CD4-positive, alpha-beta T cell (primary cell): Measurements from ENCODE around the gene THEMIS. TPM values are rescaled to one million over a fixed set of nuclear protein-coding genes. Genes with fewer than 3 reads are reported as not detected.

Experiments used
- ATAC-seq: fragments of 200-7000 bp; cut with Tn5 transposase; one replicate; pipeline ENCODE4 v1.10.0; 2022; ENCODE audit warnings: mild to moderate bottlenecking; ENCODE audit not compliant: poor library complexity
- CTCF ChIA-PET: fragments of 350-600 bp; sonication (Branson Sonifier 250); formaldehyde crosslinking; loops from one replicate; lab custom pipeline; 2021; ENCODE audit warnings: antibody characterized with exemption, inconsistent platforms; lab: Charles Lee
- POLR2A ChIA-PET: fragments of 350-600 bp; sonication (Branson Sonifier 250); formaldehyde crosslinking; loops from one replicate; lab custom pipeline; 2021; ENCODE audit warnings: antibody characterized with exemption, inconsistent platforms; lab: Charles Lee
- DNase-seq, 14 experiments: peaks; one replicate each; pipeline ENCODE4 v3.0.0-alpha.2; 2013 to 2020; ENCODE audit warnings: mixed read lengths in 2 of 14
- H3K27ac ChIP-seq, 2 donors: one replicate each; pipeline versions ENCODE4 v1.5.1 to v1.7.0; 2013; ENCODE audit warnings: low read length in 2 of 2, low read depth in 1 of 2, mild to moderate bottlenecking in 1 of 2
- H3K27me3 ChIP-seq, 2 experiments: 1 replicate in 1 of 2; 2 replicates in 1 of 2; pipeline versions ENCODE4 v1.6.1 to v1.7.0; 2013; ENCODE audit warnings: low read length in 2 of 2, control low read depth in 1 of 2, mild to moderate bottlenecking in 1 of 2, moderate library complexity in 1 of 2; ENCODE audit not compliant: insufficient read depth in 2 of 2, control insufficient read depth in 1 of 2
- H3K36me3 ChIP-seq: one replicate; pipeline ENCODE4 v1.6.1; 2013; ENCODE audit warnings: low read length, control low read depth; ENCODE audit not compliant: insufficient read depth
- H3K4me1 ChIP-seq: one replicate; pipeline ENCODE4 v1.6.1; 2013; ENCODE audit warnings: low read length, control low read depth; ENCODE audit not compliant: insufficient read depth
- H3K4me3 ChIP-seq: one replicate; pipeline ENCODE4 v1.5.1; 2013; ENCODE audit warnings: mild to moderate bottlenecking, low read length, moderate library complexity
- H3K9me3 ChIP-seq, 2 experiments: 1 replicate in 1 of 2; 2 replicates in 1 of 2; pipeline versions ENCODE4 v1.6.1 to v1.7.0; 2013; ENCODE audit warnings: low read length in 2 of 2, mild to moderate bottlenecking in 2 of 2, control low read depth in 1 of 2, moderate library complexity in 1 of 2; ENCODE audit not compliant: control insufficient read depth in 1 of 2, insufficient read depth in 1 of 2
- H3K27ac Mint-ChIP-seq: one replicate; pipeline ENCODE4 v1.8.0; 2020; ENCODE audit warnings: mixed read lengths
- H3K27me3 Mint-ChIP-seq: one replicate; pipeline ENCODE4 v1.8.0; 2021; ENCODE audit warnings: mixed read lengths
- H3K36me3 Mint-ChIP-seq: one replicate; pipeline ENCODE4 v1.8.0; 2021; ENCODE audit warnings: low read depth, mixed read lengths
- H3K4me1 Mint-ChIP-seq: one replicate; pipeline ENCODE4 v1.8.0; 2021; ENCODE audit warnings: low read depth, mixed read lengths
- H3K4me3 Mint-ChIP-seq: one replicate; pipeline ENCODE4 v1.8.0; 2020; ENCODE audit warnings: mild to moderate bottlenecking, mixed read lengths
- H3K9me3 Mint-ChIP-seq: one replicate; pipeline ENCODE4 v1.8.0; 2020; ENCODE audit warnings: mixed read lengths
- intact Hi-C, 2 experiments: fragments of 100-400 bp; cut with DNase I in 1 of 2; cut with micrococcal nuclease in 1 of 2; formaldehyde crosslinking; loops; one replicate each; pipeline versions ENCODE4 v1.15.1 to v1.9.0; 2023 to 2025; cut with DNase I, micrococcal nuclease
- total RNA-seq, 174 experiments: library from RNA in 2 of 174; stranded (reverse) in 2 of 174; gene quantifications; one replicate each; pipeline ENCODE4 v1.2.3 and lab custom pipeline; 2021 to 2026
- TF ChIP-seq, protein P1 (sequence below): fragments of 200-600 bp; IDR thresholded peaks from one replicate; pipeline ENCODE4 v1.8.0; 2022; ENCODE audit warnings: antibody characterized with exemption, mild to moderate bottlenecking

Gene THEMIS
- total RNA-seq, 2 experiments from 2014 or later: 25.0 to 25.3 TPM

DNA sequence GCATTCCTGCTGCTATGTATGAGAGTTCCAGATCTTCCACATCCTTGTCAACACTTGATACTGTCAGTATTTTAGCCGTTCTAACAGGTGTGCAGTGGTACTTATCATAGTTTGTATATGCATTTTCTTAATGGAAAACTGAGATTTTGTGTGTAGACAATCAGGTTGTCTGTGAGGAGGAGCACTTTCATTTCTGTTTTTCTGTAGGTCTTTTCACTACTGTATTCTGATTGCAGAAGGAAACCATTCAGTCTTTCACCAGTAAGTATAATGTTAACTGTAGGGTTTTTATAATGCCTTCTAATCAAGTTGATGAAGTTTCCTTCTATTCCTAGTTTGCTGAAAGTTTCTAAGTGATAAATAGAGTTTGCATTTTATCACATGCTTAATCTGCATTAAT is 216.4 kb downstream of the THEMIS start:
- no peak overlapping the region for H3K27ac Mint-ChIP-seq
- ATAC-seq (no peak), DNase-seq (no peak)
- no peaks in the 10 kb centered on the region for H3K36me3 ChIP-seq
- H3K4me1 ChIP-seq: no peaks in the 10 kb centered on the region
- no peak overlapping the region for H3K27ac ChIP-seq
- no peak overlapping the region for H3K4me3 Mint-ChIP-seq
- intact Hi-C loops: no loop called here
- H3K36me3 Mint-ChIP-seq: peaks cover 46% of the 10 kb centered on the region
- H3K4me3 ChIP-seq: no peak overlapping the region
- H3K27me3 Mint-ChIP-seq: no peaks in the 10 kb centered on the region
- POLR2A ChIA-PET: no interaction called here
- H3K4me1 Mint-ChIP-seq: no peaks in the 10 kb centered on the region
- H3K9me3 ChIP-seq: peaks cover 3 to 17% of the 10 kb centered on the region in 2 experiments
- peaks cover 18% of the 10 kb centered on the region for H3K9me3 Mint-ChIP-seq
- H3K27me3 ChIP-seq: no peaks in the 10 kb centered on the region
- CTCF ChIA-PET: no interaction called here
- TF ChIP-seq, protein P1, sequence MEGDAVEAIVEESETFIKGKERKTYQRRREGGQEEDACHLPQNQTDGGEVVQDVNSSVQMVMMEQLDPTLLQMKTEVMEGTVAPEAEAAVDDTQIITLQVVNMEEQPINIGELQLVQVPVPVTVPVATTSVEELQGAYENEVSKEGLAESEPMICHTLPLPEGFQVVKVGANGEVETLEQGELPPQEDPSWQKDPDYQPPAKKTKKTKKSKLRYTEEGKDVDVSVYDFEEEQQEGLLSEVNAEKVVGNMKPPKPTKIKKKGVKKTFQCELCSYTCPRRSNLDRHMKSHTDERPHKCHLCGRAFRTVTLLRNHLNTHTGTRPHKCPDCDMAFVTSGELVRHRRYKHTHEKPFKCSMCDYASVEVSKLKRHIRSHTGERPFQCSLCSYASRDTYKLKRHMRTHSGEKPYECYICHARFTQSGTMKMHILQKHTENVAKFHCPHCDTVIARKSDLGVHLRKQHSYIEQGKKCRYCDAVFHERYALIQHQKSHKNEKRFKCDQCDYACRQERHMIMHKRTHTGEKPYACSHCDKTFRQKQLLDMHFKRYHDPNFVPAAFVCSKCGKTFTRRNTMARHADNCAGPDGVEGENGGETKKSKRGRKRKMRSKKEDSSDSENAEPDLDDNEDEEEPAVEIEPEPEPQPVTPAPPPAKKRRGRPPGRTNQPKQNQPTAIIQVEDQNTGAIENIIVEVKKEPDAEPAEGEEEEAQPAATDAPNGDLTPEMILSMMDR: no peak
